Measurements from ENCODE around the gene BNIP5.

GRCh38 chr6:36334832-36335459, 1.7 kb downstream of the BNIP5 start:
- TF ChIP-seq POLR2A (IDR thresholded peaks at IDR 0.05), result no peak
- no peak for TF ChIP-seq CTCF (IDR thresholded peaks at IDR 0.05)

Data from right lobe of liver (tissue), 4 donors.